ENCODE results near the gene CAPN11.
"Not testable (repeated sequence)": the region's sequence is repeated elsewhere in the genome, so short reads cannot be mapped to it uniquely, and the experiment has no call there.

CAPN11 gene

DNA sequence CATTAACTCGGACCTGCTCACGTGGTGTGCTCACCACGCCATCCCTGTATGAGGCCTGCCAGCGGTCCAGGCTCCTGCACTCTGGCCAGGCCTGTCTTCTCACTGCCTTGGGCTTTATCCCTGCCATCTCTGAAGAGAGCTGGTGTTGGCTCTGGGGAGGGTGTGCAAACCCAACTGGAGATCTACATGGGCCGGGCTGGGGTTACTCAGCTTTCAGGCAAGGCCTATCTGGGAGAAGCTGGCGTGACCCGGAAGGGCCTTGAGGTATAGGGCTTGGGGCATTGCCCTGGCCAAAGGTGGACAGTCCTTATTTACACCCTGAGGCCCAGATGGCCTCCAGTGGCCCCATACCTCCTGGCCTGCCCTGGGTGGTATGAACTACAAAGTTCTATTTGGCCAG lies 69.8 kb downstream of the CAPN11 start:
- DNase-seq (ENCODE audit: low read depth), result no peak

DNA sequence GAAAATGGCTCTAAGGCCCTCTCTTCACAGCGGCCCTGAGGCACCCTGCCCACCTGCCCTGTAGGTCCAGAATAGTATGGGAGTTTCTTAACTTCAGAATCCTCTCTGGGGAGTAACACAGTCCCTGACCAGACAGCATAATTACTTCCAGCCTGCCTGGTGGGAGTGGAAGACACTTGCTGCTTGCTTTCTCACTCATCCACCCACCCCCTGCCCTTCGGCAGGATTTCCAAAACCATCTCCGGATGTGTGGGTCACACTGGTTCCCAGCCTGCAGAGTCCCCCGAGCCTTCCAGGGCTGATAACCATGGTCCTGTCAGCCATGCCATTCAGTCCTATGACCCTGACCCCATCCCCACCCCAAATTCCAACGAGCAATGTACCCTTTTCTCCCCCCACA lies 70.2 kb downstream of the CAPN11 start:
- DNase-seq (ENCODE audit: low read depth), result no peak

DNA sequence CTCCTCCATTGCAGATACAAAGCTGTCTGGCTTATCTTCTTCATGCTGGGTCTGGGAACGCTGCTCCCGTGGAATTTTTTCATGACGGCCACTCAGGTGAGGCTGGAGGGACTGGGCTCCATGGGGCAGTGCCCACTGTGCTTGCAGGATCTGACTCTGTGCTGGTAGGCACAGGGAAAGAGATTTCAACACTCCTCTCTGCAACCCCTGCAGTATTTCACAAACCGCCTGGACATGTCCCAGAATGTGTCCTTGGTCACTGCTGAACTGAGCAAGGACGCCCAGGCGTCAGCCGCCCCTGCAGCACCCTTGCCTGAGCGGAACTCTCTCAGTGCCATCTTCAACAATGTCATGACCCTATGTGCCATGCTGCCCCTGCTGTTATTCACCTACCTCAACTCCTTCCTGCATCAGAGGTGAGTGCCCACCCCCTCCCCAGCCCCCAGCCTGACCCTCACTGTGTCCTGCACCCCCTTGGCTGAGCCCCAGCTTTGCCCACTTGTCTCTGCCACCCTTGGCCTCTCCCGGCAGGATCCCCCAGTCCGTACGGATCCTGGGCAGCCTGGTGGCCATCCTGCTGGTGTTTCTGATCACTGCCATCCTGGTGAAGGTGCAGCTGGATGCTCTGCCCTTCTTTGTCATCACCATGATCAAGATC lies 70.9 kb downstream of the CAPN11 start:
- no peak for DNase-seq (ENCODE audit: low read depth)

DNA sequence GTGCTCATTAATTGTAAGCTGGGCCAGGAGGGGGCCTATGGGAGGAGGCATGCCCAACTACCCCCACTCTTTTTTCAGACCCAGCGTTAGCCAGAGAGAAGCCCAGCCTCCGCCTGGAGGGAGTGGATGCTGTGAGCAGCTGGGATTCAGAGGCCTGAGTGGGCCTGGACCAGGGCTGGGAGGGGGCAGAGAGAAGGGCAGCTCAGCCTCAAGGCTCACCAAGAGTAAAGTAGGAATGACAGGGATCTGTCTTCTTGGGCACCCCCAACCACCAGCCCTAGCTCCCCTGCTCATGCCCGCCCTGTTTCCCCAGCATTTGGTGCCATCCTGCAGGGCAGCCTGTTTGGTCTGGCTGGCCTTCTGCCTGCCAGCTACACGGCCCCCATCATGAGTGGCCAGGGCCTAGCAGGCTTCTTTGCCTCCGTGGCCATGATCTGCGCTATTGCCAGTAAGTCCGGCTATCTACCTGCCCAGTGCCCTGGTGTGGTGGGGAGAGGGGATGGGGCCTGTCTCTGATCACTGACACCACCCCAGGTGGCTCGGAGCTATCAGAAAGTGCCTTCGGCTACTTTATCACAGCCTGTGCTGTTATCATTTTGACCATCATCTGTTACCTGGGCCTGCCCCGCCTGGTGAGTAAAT lies 71.5 kb downstream of the CAPN11 start:
- DNase-seq (ENCODE audit: low read depth), result no peak

DNA sequence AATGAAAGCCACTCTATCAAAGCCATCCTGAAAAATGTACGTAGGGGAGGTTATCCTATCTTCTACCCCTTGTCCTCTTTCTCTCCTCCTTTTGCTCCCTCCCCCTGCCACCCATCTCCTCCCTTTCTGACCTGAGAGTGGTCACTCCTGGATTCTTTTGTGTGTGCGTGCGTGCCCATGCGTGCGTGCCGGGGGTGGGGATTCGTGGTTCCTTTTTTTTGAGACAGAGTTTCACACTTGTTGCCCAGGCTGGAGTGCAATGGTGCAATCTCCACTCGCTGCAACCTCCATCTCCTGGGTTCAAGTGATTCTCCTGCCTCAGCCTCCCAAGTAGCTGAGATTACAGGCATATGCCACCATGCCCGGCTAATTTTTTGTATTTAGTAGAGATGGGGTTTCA lies 72.8 kb downstream of the CAPN11 start:
- not testable (repeated sequence) for DNase-seq (ENCODE audit: low read depth)

DNA sequence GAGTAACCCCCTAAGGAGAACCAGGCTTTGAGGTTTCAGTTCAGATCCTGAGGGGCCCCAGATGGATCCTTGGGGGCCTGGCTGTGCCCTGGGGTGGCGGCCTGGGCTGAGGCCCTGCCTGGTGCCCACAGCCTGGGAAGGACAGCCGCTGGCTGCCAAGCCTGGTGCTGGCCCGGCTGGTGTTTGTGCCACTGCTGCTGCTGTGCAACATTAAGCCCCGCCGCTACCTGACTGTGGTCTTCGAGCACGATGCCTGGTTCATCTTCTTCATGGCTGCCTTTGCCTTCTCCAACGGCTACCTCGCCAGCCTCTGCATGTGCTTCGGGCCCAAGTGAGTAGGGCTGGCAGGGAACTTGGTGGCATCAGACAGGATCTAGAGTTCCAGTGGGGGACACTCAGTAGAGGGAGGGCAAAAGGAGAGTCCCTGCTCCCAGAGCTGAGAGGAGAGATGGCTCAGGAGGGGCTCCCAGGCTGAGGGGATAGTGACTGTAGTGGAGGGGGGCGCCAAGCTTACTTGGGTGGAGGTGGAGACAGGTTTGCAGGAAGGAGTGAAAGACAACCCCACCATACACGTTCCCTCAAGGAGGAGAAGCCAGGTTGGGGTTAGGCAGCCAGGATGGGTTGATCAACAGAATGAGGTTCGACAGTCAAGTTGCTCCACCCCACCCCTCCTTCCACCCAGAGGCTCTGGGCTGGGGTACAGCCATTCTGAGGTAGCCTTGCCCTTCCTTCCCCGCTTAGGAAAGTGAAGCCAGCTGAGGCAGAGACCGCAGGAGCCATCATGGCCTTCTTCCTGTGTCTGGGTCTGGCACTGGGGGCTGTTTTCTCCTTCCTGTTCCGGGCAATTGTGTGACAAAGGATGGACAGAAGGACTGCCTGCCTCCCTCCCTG lies 74.3 kb downstream of the CAPN11 start:
- DNase-seq (ENCODE audit: low read depth), result no peak

DNA sequence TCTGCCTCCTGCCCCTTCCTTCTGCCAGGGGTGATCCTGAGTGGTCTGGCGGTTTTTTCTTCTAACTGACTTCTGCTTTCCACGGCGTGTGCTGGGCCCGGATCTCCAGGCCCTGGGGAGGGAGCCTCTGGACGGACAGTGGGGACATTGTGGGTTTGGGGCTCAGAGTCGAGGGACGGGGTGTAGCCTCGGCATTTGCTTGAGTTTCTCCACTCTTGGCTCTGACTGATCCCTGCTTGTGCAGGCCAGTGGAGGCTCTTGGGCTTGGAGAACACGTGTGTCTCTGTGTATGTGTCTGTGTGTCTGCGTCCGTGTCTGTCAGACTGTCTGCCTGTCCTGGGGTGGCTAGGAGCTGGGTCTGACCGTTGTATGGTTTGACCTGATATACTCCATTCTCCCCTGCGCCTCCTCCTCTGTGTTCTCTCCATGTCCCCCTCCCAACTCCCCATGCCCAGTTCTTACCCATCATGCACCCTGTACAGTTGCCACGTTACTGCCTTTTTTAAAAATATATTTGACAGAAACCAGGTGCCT lies 75.0 kb downstream of the CAPN11 start:
- DNase-seq (ENCODE audit: low read depth), result no peak
